ENCODE results near the gene ITGB3.

The ITGB3 gene

GRCh38 chr17:47231334-47231733 lies 22.3 kb upstream of the ITGB3 start:
- TF ChIP-seq CTCF (IDR thresholded peaks at IDR 0.05; ENCODE audit: insufficient read depth, low read length, poor library complexity, severe bottlenecking): no peak
- Histone ChIP-seq H3K4me2 (ENCODE audit: low read depth, low read length, poor library complexity, severe bottlenecking) (no peak overlapping the region), H2AFZ (ENCODE audit: low read depth, low read length, severe bottlenecking) (no peak overlapping the region), H4K20me1 (ENCODE audit: low read depth, low read length) (no peaks in the 10 kb centered on the region), H3F3A (ENCODE audit: insufficient read depth) (no peaks in the 10 kb centered on the region), H3K27ac (ENCODE audit: low read depth, low read length) (no peak overlapping the region), H3K36me3 (ENCODE audit: low read length) (no peaks in the 10 kb centered on the region), H3K9me2 (replicated peaks; ENCODE audit: insufficient read depth, low read length) (no peaks in the 10 kb centered on the region), H3K27me3 (ENCODE audit: low read length) (no peaks in the 10 kb centered on the region), H3K9me3 (ENCODE audit: insufficient read depth, low read length) (peaks cover 3% of the 10 kb centered on the region; the same call in 1 of the 2 replicates), H3K79me2 (ENCODE audit: insufficient read depth, low read length) (no peaks in the 10 kb centered on the region), H3K4me3 (ENCODE audit: insufficient read depth, low read length, poor library complexity, severe bottlenecking) (no peak overlapping the region), H3K9ac (ENCODE audit: low read length) (no peak overlapping the region)

GRCh38 chr17:47231866-47232265 lies 21.8 kb upstream of the ITGB3 start:
- Histone ChIP-seq H3K27ac (ENCODE audit: low read depth, low read length) (no peak overlapping the region), H3K4me2 (ENCODE audit: low read depth, low read length, poor library complexity, severe bottlenecking) (no peak overlapping the region), H3K36me3 (ENCODE audit: low read length) (no peaks in the 10 kb centered on the region), H3K9me3 (ENCODE audit: insufficient read depth, low read length) (peaks cover 8% of the 10 kb centered on the region; the same call in 1 of the 2 replicates), H2AFZ (ENCODE audit: low read depth, low read length, severe bottlenecking) (no peak overlapping the region), H3K4me3 (ENCODE audit: insufficient read depth, low read length, poor library complexity, severe bottlenecking) (no peak overlapping the region), H3F3A (ENCODE audit: insufficient read depth) (no peaks in the 10 kb centered on the region), H3K9me2 (replicated peaks; ENCODE audit: insufficient read depth, low read length) (no peaks in the 10 kb centered on the region), H3K79me2 (ENCODE audit: insufficient read depth, low read length) (no peaks in the 10 kb centered on the region), H3K27me3 (ENCODE audit: low read length) (no peaks in the 10 kb centered on the region), H4K20me1 (ENCODE audit: low read depth, low read length) (no peaks in the 10 kb centered on the region), H3K9ac (ENCODE audit: low read length) (no peak overlapping the region)
- TF ChIP-seq EZH2phosphoT487 (conservative IDR thresholded peaks at IDR 0.05; ENCODE audit: low read length) (no peak), CTCF (IDR thresholded peaks at IDR 0.05; ENCODE audit: insufficient read depth, low read length, poor library complexity, severe bottlenecking) (no peak)

GRCh38 chr17:47232465-47232864 lies 21.2 kb upstream of the ITGB3 start:
- no peak overlapping the region for H3K9ac ChIP-seq (ENCODE audit: low read length)
- H3K27ac ChIP-seq (ENCODE audit: low read depth, low read length): no peak overlapping the region
- no peaks in the 10 kb centered on the region for H3K9me2 ChIP-seq (replicated peaks; ENCODE audit: insufficient read depth, low read length)
- TF ChIP-seq CTCF (IDR thresholded peaks at IDR 0.05; ENCODE audit: insufficient read depth, low read length, poor library complexity, severe bottlenecking) (no peak), EZH2phosphoT487 (conservative IDR thresholded peaks at IDR 0.05; ENCODE audit: low read length) (no peak)
- peaks cover 13% of the 10 kb centered on the region; the same call in 1 of the 2 replicates for H3K9me3 ChIP-seq (ENCODE audit: insufficient read depth, low read length)
- H4K20me1 ChIP-seq (ENCODE audit: low read depth, low read length): no peaks in the 10 kb centered on the region
- no peak overlapping the region for H3K4me3 ChIP-seq (ENCODE audit: insufficient read depth, low read length, poor library complexity, severe bottlenecking)
- no peaks in the 10 kb centered on the region for H3F3A ChIP-seq (ENCODE audit: insufficient read depth)
- no peak overlapping the region for H2AFZ ChIP-seq (ENCODE audit: low read depth, low read length, severe bottlenecking)
- no peaks in the 10 kb centered on the region for H3K27me3 ChIP-seq (ENCODE audit: low read length)
- no peaks in the 10 kb centered on the region for H3K36me3 ChIP-seq (ENCODE audit: low read length)
- no peak overlapping the region for H3K4me2 ChIP-seq (ENCODE audit: low read depth, low read length, poor library complexity, severe bottlenecking)
- H3K79me2 ChIP-seq (ENCODE audit: insufficient read depth, low read length): no peaks in the 10 kb centered on the region

Data from SU-DHL-6 (cell line).